ENCODE measurements around the gene MGRN1. TPM values are rescaled to one million over a fixed set of nuclear protein-coding genes. Genes with fewer than 3 reads are reported as not detected.

MGRN1 gene
- total and polyA plus RNA-seq, 2 donors (not counting 3 experiments of a cell fraction or from before 2014, with no cell fraction given) = 15.6 to 73.0 TPM

DNA sequence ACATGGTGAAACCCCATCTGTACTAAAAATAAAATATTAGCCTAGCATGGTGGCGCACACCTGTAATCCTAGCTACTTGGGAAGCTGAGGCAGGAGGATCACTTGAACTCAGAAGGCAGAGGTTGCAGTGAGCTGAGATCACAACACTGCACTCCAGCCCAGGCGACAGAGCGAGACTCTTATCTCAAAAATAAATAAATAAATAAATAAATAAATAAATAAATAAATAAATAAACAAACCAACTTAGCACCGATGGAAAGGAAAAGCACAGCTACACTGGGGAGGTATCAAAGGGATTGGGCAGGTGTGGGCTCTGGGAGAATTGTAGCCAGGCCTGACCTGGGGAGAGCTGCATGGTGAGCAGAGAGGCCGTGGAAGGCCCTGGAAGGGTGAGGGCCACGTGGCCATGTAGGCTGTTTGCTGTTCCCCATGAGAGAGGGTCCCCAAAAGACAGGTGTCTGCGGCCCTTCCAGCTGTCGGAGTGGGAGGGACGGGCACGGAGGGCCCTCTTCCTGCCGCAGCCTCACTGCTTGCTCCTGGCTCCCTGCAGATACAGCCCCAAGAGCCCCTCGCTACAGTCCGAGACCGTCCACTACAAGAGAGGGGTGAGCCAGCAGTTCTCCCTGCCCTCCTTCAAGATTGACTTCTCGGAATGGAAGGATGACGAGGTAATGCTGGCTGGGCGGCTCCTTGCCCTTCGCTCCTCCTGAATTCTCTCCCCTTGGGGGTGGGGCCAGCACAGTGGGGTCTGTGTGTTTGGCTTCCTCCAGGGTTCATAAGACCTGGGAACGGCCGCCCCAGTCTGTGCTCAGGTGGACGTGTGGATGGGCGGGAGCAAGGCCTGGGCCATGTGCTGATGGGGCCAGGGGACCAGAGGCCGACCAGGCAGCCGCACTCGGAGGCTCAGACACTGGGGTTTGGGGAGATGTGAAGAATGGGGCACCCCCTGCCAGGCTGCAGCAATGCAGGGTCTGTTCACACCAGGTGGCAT lies 32.4 kb downstream of the MGRN1 start:
- Histone ChIP-seq H3K27ac (ENCODE audit: insufficient read depth, low read depth, low read length) (no peak overlapping the region), H3K27me3 (ENCODE audit: control insufficient read depth in 2 of 2, insufficient read depth in 2 of 2, low read length in 2 of 2) (no peaks in the 10 kb centered on the region), H3K4me1 (ENCODE audit: control insufficient read depth, extremely low read depth, insufficient read depth, low read length) (no peaks in the 10 kb centered on the region), H3K9me3 (replicated peaks; ENCODE audit: control insufficient read depth, insufficient read depth, low read length) (no peaks in the 10 kb centered on the region), H3K36me3 (ENCODE audit: control insufficient read depth in 2 of 2, extremely low read depth in 1 of 2, insufficient read depth in 2 of 2, low read length in 2 of 2) (peaks cover 6 to 35% of the 10 kb centered on the region in 2 experiments), H3K79me2 (ENCODE audit: control insufficient read depth, insufficient read depth, low read length) (no peaks in the 10 kb centered on the region), H3K4me2 (ENCODE audit: insufficient read depth, low read length) (no peak overlapping the region), H4K20me1 (replicated peaks; ENCODE audit: control insufficient read depth, extremely low read depth, insufficient read depth, low read length) (no peaks in the 10 kb centered on the region), H3K9ac (replicated peaks; ENCODE audit: extremely low read depth, insufficient read depth, low read length) (no peak overlapping the region), H2AFZ (ENCODE audit: low read depth, low read length) (no peak overlapping the region), H3K4me3 (replicated peaks in 1 of 3; ENCODE audit: insufficient read depth in 1 of 3, low read depth in 1 of 3, low read length in 3 of 3) (no peak overlapping the region), H3K9me1 (replicated peaks; ENCODE audit: control insufficient read depth, extremely low read depth, insufficient read depth, low read length) (no peaks in the 10 kb centered on the region)
- intact Hi-C loops (cut with micrococcal nuclease) (no loop called here), dilution Hi-C loops (cut with MboI; ENCODE audit: extremely low pct_ligation_motif_present, low sequenced_read_pairs) (no loop called here)
- no TSS peak for BruUV-seq (replicated peaks)
- ChIA-PET CTCF (no interaction called here), POLR2A (no interaction called here)
- no peak for FAIRE-seq
- TF ChIP-seq EZH2 (IDR thresholded peaks at IDR 0.05; ENCODE audit: borderline replicate concordance, low read depth, low read length, severe bottlenecking) (no peak), POLR2A (IDR thresholded peaks at IDR 0.05; ENCODE audit: low read depth, low read length) (no peak), MAX (IDR thresholded peaks at IDR 0.05; ENCODE audit: insufficient read depth, insufficient read length) (no peak), FOS (IDR thresholded peaks at IDR 0.05; ENCODE audit: borderline replicate concordance, insufficient read depth, low read length) (no peak), JUN (IDR thresholded peaks at IDR 0.05; ENCODE audit: borderline replicate concordance, insufficient read depth, insufficient read length, low read depth) (no peak), GATA2 (IDR thresholded peaks at IDR 0.05; ENCODE audit: insufficient read depth, insufficient read length, low read depth, low read length) (no peak), MYC (IDR thresholded peaks at IDR 0.05; ENCODE audit: low read depth, low read length) (no peak), POLR2AphosphoS5 (IDR thresholded peaks at IDR 0.05; ENCODE audit: insufficient read depth, low read depth, low read length) (no peak)
- TF ChIP-seq, protein P1, sequence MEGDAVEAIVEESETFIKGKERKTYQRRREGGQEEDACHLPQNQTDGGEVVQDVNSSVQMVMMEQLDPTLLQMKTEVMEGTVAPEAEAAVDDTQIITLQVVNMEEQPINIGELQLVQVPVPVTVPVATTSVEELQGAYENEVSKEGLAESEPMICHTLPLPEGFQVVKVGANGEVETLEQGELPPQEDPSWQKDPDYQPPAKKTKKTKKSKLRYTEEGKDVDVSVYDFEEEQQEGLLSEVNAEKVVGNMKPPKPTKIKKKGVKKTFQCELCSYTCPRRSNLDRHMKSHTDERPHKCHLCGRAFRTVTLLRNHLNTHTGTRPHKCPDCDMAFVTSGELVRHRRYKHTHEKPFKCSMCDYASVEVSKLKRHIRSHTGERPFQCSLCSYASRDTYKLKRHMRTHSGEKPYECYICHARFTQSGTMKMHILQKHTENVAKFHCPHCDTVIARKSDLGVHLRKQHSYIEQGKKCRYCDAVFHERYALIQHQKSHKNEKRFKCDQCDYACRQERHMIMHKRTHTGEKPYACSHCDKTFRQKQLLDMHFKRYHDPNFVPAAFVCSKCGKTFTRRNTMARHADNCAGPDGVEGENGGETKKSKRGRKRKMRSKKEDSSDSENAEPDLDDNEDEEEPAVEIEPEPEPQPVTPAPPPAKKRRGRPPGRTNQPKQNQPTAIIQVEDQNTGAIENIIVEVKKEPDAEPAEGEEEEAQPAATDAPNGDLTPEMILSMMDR (IDR thresholded peaks at IDR 0.05; ENCODE audit: extremely low read depth in 1 of 2, insufficient read depth in 1 of 2, low read depth in 1 of 2, low read length in 2 of 2) = no peak
- DNase-seq (ENCODE audit: low read depth, low spot score) = no peak

Measured in endothelial cell of umbilical vein (primary cell).